GM21619 (cell line): ENCODE data around the gene KCTD17.

Experiments used
- ATAC-seq: cut with Tn5 transposase; IDR thresholded peaks from one replicate; pipeline ENCODE4 v1.9.1; 2021; ENCODE audit not compliant: unreplicated experiment

Gene KCTD17

GRCh38 chr22:37100589-37101127, 49.1 kb downstream of the KCTD17 start:
- no peak for ATAC-seq

GRCh38 chr22:37101311-37102066, 49.9 kb downstream of the KCTD17 start:
- ATAC-seq = no peak

- ATAC-seq = no peak
These were observed 51.6 kb downstream of the KCTD17 start for GRCh38 chr22:37103151-37103550.

GRCh38 chr22:37103656-37104452, 52.3 kb downstream of the KCTD17 start:
- no peak for ATAC-seq

- ATAC-seq = no peak
These were observed 53.6 kb downstream of the KCTD17 start for GRCh38 chr22:37105154-37105553.

GRCh38 chr22:37105990-37106389, 54.4 kb downstream of the KCTD17 start:
- no peak for ATAC-seq

- ATAC-seq = no peak
These were observed 56.5 kb downstream of the KCTD17 start for GRCh38 chr22:37107816-37108621.

- no peak for ATAC-seq
These were observed 57.8 kb downstream of the KCTD17 start, which contains the start of gene TMPRSS6 for GRCh38 chr22:37109242-37109917. TMPRSS6 (minus strand) TSS chr22:37109713; CDS start chr22:37103417, 6,296 bp downstream.

- no peak for ATAC-seq
These were observed 59.7 kb downstream of the KCTD17 start for GRCh38 chr22:37111156-37111717.

GRCh38 chr22:37112084-37112728, 60.7 kb downstream of the KCTD17 start:
- no peak for ATAC-seq
